ENCODE data around the gene RNF157. TPM values are rescaled to one million over a fixed set of nuclear protein-coding genes. Genes with fewer than 3 reads are reported as not detected.

The RNF157 gene
- total and polyA plus RNA-seq, 2 of the 13 experiments (the other 11 are each of a cell fraction or from before 2014, with no cell fraction given) = 0.44 to 1.5 TPM

DNA sequence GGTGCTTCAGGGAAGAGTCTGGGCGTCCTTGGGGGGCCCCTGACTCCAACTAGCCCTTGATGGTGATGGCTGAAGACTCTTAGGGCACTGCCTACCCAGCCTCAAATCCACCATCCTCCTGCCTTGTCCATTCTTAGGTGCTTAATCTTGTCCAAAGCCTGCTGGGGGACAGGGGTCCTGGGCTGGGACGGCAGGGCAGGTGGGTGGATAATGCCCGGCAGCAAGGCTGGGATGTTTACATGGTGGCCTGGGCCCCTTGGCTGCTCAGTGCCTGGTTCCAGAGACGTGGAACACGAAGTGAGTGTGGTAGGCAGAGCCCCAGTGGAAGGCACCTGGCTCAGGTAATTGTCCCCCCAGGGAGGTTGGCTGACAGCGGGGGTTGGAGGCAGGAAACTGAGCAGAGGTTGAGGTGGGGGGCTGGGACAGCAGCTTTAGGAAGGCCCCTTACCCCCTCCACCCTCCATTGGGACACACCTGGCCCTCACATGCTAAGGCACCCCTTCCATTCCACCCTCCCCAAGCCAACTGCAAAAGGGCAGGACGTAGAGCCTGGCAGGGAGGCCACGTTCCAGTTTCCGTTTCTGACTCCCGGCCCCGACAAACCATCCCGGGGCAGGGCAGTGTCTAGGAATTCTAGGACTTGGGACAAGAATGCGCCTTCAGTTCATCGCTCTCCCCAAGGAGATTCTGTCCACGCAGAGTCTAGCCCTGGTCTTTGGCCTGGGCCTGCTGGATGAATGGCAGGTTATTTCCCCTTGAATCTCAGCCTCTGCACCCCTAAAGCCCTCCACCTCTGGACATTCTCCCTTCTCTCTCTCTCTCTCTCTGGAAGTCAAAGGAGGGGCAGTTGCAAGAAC lies 101.2 kb downstream of the RNF157 start (continued):
- TF ChIP-seq SMC3 (IDR thresholded peaks at IDR 0.05; ENCODE audit: low read length) (no peak), PHF21A (CRISPR knock-in tag; IDR thresholded peaks at IDR 0.05) (no peak), ZNF766 (CRISPR knock-in tag; IDR thresholded peaks at IDR 0.05; ENCODE audit: borderline replicate concordance) (0 out of 2 replicates have a peak, but pooled peaks have one; percentile 13), HNRNPL (IDR thresholded peaks at IDR 0.05; ENCODE audit: low read depth, low read length) (no peak), ZNF777 (CRISPR knock-in tag; IDR thresholded peaks at IDR 0.05) (no peak; the same call in 1 of the 2 replicates), SP4 (CRISPR knock-in tag; IDR thresholded peaks at IDR 0.05) (peak; percentile 76; the same call in 1 of the 2 replicates), ZNF234 (CRISPR knock-in tag; conservative IDR thresholded peaks at IDR 0.05) (no peak), AHR (CRISPR knock-in tag; IDR thresholded peaks at IDR 0.05) (no peak; the same call in 1 of the 2 replicates), SRF (IDR thresholded peaks at IDR 0.05; ENCODE audit: low read depth, low read length) (no peak), SRSF1 (optimal IDR thresholded peaks at IDR 0.05; ENCODE audit: low read depth, low read length) (no peak), ZNF550 (CRISPR knock-in tag; IDR thresholded peaks at IDR 0.05; ENCODE audit: borderline replicate concordance) (no peak), TBL1XR1 (IDR thresholded peaks at IDR 0.05; ENCODE audit: borderline replicate concordance, low read length, partially characterized antibody) (no peak), MATR3 (CRISPR knock-in tag; IDR thresholded peaks at IDR 0.05) (no peak), CC2D1A (CRISPR knock-in tag; IDR thresholded peaks at IDR 0.05) (no peak), POLR2G (IDR thresholded peaks at IDR 0.05; ENCODE audit: low read depth, low read length) (no peak), ZNF724P (CRISPR knock-in tag; IDR thresholded peaks at IDR 0.05; ENCODE audit: borderline replicate concordance) (no peak), FOXO1 (CRISPR knock-in tag; IDR thresholded peaks at IDR 0.05) (no peak; the same call in 1 of the 2 replicates), DNMT1 (CRISPR knock-in tag; IDR thresholded peaks at IDR 0.05) (no peak)
- TF ChIP-seq, protein P1, sequence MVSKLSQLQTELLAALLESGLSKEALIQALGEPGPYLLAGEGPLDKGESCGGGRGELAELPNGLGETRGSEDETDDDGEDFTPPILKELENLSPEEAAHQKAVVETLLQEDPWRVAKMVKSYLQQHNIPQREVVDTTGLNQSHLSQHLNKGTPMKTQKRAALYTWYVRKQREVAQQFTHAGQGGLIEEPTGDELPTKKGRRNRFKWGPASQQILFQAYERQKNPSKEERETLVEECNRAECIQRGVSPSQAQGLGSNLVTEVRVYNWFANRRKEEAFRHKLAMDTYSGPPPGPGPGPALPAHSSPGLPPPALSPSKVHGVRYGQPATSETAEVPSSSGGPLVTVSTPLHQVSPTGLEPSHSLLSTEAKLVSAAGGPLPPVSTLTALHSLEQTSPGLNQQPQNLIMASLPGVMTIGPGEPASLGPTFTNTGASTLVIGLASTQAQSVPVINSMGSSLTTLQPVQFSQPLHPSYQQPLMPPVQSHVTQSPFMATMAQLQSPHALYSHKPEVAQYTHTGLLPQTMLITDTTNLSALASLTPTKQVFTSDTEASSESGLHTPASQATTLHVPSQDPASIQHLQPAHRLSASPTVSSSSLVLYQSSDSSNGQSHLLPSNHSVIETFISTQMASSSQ (IDR thresholded peaks at IDR 0.05; ENCODE audit: low read depth) = no peak
- TF ChIP-seq, protein P1 (CRISPR knock-in tag; IDR thresholded peaks at IDR 0.05; ENCODE audit: borderline replicate concordance) = no peak
- TF ChIP-seq, protein P2, sequence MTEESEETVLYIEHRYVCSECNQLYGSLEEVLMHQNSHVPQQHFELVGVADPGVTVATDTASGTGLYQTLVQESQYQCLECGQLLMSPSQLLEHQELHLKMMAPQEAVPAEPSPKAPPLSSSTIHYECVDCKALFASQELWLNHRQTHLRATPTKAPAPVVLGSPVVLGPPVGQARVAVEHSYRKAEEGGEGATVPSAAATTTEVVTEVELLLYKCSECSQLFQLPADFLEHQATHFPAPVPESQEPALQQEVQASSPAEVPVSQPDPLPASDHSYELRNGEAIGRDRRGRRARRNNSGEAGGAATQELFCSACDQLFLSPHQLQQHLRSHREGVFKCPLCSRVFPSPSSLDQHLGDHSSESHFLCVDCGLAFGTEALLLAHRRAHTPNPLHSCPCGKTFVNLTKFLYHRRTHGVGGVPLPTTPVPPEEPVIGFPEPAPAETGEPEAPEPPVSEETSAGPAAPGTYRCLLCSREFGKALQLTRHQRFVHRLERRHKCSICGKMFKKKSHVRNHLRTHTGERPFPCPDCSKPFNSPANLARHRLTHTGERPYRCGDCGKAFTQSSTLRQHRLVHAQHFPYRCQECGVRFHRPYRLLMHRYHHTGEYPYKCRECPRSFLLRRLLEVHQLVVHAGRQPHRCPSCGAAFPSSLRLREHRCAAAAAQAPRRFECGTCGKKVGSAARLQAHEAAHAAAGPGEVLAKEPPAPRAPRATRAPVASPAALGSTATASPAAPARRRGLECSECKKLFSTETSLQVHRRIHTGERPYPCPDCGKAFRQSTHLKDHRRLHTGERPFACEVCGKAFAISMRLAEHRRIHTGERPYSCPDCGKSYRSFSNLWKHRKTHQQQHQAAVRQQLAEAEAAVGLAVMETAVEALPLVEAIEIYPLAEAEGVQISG (CRISPR knock-in tag; IDR thresholded peaks at IDR 0.05) = no peak
- TF ChIP-seq, protein P3, sequence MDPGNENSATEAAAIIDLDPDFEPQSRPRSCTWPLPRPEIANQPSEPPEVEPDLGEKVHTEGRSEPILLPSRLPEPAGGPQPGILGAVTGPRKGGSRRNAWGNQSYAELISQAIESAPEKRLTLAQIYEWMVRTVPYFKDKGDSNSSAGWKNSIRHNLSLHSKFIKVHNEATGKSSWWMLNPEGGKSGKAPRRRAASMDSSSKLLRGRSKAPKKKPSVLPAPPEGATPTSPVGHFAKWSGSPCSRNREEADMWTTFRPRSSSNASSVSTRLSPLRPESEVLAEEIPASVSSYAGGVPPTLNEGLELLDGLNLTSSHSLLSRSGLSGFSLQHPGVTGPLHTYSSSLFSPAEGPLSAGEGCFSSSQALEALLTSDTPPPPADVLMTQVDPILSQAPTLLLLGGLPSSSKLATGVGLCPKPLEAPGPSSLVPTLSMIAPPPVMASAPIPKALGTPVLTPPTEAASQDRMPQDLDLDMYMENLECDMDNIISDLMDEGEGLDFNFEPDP (CRISPR knock-in tag; conservative IDR thresholded peaks at IDR 0.05) = 0 out of 2 replicates have a peak, but pooled peaks have one; percentile 68
